HuH-7 (cell line): ENCODE data around the gene RIPK3.
"Not testable (repeated sequence)": the region's sequence is repeated elsewhere in the genome, so short reads cannot be mapped to it uniquely, and the experiment has no call there.

Experiments
- DNase-seq: peaks from one replicate; pipeline ENCODE4 v3.0.0; 2011; ENCODE audit warnings: low spot score

RIPK3 gene

GRCh38 chr14:24343795-24344660, 4.2 kb upstream of the RIPK3 start:
- DNase-seq: no peak

- DNase-seq: no peak
These were observed 3.1 kb upstream of the RIPK3 start for GRCh38 chr14:24342889-24343288.

GRCh38 chr14:24340606-24341005, 815 bp upstream of the RIPK3 start:
- DNase-seq: no peak

- no peak for DNase-seq
These were observed 948 bp downstream of the RIPK3 start for GRCh38 chr14:24338843-24339242.

- no peak for DNase-seq
These were observed 2.0 kb downstream of the RIPK3 start for GRCh38 chr14:24337824-24338175.

- no peak for DNase-seq
These were observed 2.5 kb downstream of the RIPK3 start for GRCh38 chr14:24337144-24337823.

GRCh38 chr14:24335461-24336171, 4.2 kb downstream of the RIPK3 start:
- peak; percentile 9 for DNase-seq

- DNase-seq: no peak
These were observed 5.1 kb downstream of the RIPK3 start, which contains the start of gene ADCY4 for GRCh38 chr14:24334431-24335291. Gene ADCY4, minus strand, starts transcription at chr14:24335071. Its CDS starts 419 bp downstream, at chr14:24334652.

- DNase-seq: peak; percentile 98
These were observed 7.4 kb downstream of the RIPK3 start for GRCh38 chr14:24332268-24332993.

- no peak for DNase-seq
These were observed 8.0 kb downstream of the RIPK3 start for GRCh38 chr14:24331731-24332267.

GRCh38 chr14:24330973-24331674, 8.7 kb downstream of the RIPK3 start:
- DNase-seq: no peak

GRCh38 chr14:24329736-24330135, 10.1 kb downstream of the RIPK3 start:
- DNase-seq: no peak

GRCh38 chr14:24329073-24329663, 10.6 kb downstream of the RIPK3 start:
- DNase-seq: no peak

- DNase-seq: not testable (repeated sequence)
These were observed 11.9 kb downstream of the RIPK3 start for GRCh38 chr14:24327914-24328313.

- no peak for DNase-seq
These were observed 12.5 kb downstream of the RIPK3 start for GRCh38 chr14:24327303-24327702.

- DNase-seq: no peak
These were observed 13.8 kb downstream of the RIPK3 start for GRCh38 chr14:24325963-24326362.

- DNase-seq: no peak
These were observed 14.7 kb downstream of the RIPK3 start for GRCh38 chr14:24325041-24325530.

- DNase-seq: no peak
These were observed 15.8 kb downstream of the RIPK3 start for GRCh38 chr14:24324024-24324423.

- DNase-seq: no peak
These were observed 16.4 kb downstream of the RIPK3 start for GRCh38 chr14:24323341-24323740.

GRCh38 chr14:24322672-24323071, 17.1 kb downstream of the RIPK3 start:
- no peak for DNase-seq
